GM12891 (cell line): Measurements from ENCODE around the gene MARCO.

Experiments used
- PAX5 ChIP-seq: IDR thresholded peaks from 2 replicates; pipeline ENCODE4 v1.6.1; 2011; ENCODE audit warnings: low read length, moderate library complexity, mild to moderate bottlenecking; ENCODE audit not compliant: insufficient read depth, severe bottlenecking
- POLR2A ChIP-seq: IDR thresholded peaks from 2 replicates; pipeline ENCODE4 v1.6.1; 2011; ENCODE audit warnings: low read depth, low read length, control low read depth
- POLR2AphosphoS5 ChIP-seq: IDR thresholded peaks from 2 replicates; pipeline ENCODE4 v1.6.1; 2011; ENCODE audit warnings: low read depth, low read length, control low read depth
- SPI1 ChIP-seq: IDR thresholded peaks from 2 replicates; pipeline ENCODE4 v1.6.1; 2011; ENCODE audit warnings: low read depth, low read length, control low read depth
- TAF1 ChIP-seq: IDR thresholded peaks from 2 replicates; pipeline ENCODE4 v1.6.1; 2011; ENCODE audit warnings: low read depth, low read length, control low read depth

GRCh38 chr2:118921646-118922045 lies 20.3 kb upstream of the MARCO start:
- no peak for TF ChIP-seq POLR2AphosphoS5
- no peak for TF ChIP-seq POLR2A
- TF ChIP-seq TAF1: no peak
- TF ChIP-seq SPI1: no peak
- no peak for TF ChIP-seq PAX5
